GM18867 (cell line): ENCODE results near the gene RFT1.
A peak's percentile ranks its signal among the peaks of the same experiment; 100 is the strongest.
"Not testable (repeated sequence)": the region's sequence is repeated elsewhere in the genome, so short reads cannot be mapped to it uniquely, and the experiment has no call there.

ENCODE experiments used
- ATAC-seq: cut with Tn5 transposase; IDR thresholded peaks from one replicate; pipeline ENCODE4 v1.9.1; 2021; ENCODE audit warnings: mild to moderate bottlenecking, moderate library complexity; ENCODE audit not compliant: unreplicated experiment

RFT1 gene

DNA sequence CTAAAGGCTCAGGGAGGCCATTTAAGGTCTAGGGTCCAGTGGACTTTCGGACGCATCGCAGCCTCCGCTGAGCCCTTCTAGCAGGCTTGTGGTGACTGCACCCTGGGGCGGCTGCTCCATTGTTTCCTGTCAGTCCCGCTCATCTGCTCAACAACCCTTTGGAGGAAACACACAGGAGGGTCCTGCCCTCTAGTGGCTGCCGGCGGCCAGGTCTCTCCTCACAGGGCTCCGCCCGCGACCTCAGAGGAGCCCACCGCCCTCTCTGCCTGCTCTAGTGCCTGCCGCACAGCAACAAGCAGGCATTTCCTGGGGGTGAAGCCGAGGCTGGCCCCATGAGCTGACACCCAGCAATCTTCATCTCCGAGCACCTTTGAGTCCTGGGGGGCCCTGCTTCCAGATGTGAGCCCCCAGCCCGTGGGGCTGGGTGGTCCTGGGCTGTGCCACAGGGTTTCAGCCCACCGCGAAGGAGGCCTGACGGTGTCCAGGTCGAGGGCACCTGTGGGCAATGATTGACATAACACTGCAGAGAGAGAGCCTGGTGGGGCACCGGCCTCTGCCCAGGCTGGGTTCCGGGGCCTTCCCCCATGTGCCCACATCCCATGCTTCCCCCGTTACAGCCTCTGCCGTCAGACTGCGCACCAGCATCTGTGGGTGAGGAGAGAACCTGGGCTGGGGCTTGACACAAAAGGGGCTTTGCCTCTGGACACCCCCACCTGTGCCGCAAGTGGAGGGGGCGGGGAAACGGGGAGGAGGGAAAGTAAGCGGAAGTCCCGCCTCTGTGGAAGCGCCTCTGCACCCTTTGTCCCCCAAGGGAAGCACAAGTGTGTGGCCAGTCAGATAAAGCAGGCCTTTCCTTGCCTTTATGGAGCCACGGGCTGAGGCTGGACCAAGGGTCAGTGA lies 57.3 kb downstream of the RFT1 start:
- peak; percentile 86 for ATAC-seq

DNA sequence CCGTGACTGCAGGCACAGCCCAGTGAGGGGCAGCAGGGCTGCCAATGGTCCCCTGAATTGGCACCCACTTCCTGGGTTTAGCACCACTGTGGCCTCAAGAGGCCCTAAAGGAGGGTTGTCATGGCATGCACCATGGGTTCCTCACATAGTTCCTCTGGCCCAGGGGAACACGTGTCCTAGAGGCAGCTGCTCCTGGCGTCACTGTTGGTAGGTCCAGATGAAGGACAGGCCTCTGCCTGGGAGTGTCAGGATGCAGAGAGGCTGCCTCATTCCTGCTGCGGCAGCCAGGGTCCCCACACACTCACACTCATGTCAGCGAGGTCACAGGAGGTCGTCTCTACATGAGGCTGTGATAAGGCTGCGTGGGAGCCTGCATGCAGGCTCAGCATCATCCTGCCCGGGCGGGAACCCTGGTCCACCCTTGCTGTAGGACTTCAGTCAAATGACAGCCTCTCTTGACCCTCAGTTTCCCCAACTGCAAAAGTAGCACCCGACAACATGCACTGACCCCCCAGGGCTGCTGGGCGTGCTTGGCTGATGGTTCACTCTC lies 58.3 kb downstream of the RFT1 start:
- no peak for ATAC-seq

DNA sequence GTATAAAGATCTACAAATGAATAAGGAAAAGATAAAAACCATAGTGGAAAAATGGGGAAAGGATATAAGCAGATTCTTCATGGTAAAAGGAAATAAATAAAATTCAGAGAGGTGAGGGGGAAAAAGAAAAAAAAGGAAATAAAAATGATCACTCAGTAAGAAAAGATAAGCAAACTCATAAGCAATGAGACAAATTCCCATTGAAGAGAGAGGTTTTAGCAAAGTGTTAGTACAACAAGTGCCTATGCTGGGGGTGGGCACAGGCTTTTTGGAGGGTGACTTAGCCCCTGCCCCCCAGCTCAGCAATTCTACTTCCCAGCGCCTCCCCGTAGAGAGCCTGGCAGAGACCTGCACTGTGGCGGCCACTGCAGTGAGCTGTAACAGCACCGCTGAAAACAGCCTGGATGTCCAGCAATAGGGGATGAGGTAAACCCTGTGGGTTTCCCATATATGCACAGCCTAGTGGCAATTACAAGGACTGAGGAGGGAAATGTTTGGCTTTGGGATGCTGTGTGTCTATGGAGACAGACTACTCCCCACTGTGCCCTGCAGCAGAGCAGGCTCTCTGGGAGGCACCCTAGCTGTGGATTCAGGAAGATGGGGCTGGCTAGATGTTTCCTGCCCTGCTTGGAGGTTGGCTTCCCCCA lies 60.7 kb downstream of the RFT1 start:
- ATAC-seq = no peak

DNA sequence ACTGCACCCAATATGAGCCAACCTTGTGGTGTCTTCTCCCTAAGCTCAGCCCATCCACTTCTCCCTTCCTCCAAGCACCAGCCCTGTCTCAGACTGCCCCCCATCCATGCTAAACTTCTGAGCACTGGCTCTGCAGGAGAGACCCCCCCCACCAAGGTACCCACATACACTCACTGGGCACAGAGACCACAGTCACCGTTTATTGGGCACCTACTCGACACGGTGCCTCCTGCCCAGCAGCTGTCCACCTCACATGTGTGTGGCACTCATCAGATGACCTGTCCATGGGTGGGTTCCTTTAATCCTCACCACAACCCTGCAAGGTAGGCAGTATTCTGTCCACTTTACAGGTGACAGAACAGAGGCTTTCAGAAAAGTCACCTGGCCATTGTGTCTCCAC lies 62.1 kb downstream of the RFT1 start:
- no peak for ATAC-seq

DNA sequence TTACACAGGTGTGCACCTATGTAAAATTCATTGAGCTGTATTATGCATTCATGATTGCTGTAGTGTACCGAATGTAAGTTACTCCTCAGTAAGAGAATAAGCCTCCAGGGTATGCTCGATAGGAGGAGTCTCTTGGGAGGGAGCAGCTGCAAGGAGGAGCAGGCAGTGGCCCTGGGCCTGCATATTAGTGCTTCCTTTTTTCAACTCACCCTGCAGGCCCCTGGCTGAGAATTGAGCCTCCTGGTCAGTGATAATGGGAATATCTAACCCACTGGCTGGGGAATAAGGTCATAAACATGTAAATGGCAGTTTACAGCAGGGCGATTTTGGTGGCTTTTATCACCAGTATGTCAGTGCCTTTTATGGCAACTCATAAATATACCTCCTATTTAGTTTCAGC lies 62.7 kb downstream of the RFT1 start:
- no peak for ATAC-seq

DNA sequence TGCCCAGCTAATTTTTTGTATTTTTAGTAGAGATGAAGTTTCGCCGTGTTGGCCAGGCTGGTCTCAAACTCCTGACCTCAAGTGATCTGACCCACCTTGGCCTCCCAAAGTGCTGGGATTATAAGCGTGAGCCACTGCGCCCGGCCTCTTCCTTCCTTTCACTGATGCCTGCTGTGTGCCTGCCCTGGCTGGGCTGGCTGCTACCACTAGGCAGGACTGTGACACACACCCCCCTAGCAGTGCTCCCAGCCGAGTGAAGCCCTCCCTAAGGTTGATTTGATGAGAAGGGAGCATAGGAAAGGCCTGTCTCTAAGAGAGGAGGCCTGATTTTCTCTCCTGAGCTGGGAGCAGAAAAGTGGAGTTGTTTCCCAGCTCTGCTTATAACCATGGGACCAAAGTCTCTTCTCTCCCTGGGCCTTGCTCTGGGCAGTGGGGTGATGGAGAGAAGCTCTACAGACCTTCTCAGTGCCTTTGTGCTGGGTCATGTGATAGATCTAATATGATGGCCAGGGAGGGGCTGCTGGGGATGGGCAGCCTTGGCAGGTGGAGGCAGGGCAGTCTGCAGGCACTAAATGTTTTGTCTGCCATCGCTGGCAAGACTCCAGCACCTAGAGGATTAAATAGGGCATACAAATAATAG lies 64.3 kb downstream of the RFT1 start:
- ATAC-seq = no peak

DNA sequence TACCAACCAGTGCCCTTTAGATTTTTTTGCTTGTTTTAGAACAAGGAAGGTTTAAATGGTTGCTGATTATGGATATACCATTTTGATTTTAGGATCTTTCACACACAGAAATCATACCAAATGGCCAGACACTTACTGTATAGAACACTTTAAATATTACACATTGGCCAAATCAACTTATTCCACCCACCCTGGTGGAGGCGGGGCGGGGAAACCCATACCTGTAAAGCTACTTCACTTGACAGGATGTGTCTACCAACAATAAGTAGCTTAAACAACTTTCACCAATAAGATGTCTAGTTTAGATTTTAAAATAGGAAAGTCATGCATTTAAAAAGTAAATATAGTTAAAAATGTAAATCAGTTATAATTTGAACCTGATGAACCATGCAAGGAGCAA lies 67.3 kb downstream of the RFT1 start:
- no peak for ATAC-seq

DNA sequence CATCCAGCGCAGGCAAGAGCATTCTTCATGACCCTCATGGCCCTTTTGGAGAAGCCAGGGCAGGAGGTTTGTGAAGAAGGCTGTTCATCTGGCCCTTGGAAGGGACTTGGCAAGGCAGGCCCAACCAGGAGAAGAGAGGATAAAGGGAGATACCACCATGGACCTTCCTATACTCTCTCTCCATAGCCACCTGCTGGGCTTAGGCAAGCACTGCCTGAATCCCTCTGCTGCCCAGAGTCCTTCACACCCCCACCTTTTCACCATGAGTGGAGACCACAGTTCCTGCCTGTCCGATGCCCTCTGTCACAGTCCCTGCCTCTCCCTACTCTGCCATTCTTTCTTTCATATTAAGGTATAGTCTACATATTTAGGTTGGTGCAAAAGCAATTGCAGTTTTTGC lies 73.8 kb downstream of the RFT1 start:
- no peak for ATAC-seq

DNA sequence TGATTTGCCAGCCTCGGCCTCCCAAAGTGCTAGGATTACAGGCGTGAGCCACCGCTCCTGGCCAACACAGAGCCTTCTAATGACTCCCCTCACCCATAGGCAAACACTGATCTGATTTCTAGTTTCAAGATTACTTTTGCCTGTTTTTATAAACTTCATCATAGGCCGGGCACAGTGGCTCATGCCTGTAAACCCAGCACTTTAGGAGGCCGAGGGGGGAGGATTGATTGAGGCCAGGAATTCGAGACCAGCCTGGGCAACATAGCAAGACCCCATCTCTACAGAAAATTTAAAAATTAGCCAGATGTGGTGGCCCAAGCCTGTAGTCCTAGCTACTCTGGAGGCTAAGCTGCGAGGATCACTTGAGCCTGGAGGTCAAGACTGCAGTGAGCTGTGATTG lies 76.0 kb downstream of the RFT1 start:
- not testable (repeated sequence) for ATAC-seq

DNA sequence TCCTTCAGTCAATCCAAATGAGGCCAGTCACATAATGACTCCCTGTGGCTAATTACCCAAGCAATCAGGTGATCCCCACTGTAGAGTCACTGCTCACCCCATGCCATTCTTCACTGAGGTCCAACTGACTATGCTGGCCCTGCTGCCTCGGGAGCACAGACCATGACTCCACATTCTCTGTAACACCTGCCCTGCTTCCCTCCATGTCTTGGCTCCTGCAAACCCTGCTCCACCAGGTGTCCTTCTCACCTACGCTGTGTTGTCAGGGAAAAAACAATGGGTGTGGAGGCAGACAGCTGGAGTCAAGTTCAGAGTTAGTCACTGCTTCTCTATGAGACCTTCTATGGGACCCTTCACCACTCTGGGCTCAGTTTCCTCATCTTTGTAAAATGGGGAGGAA lies 78.3 kb downstream of the RFT1 start:
- no peak for ATAC-seq

DNA sequence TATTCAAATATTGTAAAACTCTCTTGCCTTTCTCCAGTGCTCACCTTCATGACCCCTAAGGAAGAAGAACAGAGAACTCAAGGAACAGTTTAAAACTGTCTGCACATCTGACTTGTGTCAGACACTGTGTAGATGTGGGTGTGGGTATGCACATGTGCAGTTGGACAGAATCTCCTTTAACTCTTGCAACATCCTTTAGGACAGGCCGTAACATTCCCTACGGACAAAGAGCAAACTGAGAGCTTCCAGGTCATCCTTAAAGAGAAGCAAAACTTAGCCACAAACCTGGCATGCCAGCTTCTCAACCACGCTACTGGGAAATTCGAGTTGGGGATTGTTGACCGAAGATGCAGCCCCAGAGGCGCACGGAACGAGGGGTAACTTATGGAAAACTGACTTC lies 80.2 kb downstream of the RFT1 start:
- no peak for ATAC-seq

DNA sequence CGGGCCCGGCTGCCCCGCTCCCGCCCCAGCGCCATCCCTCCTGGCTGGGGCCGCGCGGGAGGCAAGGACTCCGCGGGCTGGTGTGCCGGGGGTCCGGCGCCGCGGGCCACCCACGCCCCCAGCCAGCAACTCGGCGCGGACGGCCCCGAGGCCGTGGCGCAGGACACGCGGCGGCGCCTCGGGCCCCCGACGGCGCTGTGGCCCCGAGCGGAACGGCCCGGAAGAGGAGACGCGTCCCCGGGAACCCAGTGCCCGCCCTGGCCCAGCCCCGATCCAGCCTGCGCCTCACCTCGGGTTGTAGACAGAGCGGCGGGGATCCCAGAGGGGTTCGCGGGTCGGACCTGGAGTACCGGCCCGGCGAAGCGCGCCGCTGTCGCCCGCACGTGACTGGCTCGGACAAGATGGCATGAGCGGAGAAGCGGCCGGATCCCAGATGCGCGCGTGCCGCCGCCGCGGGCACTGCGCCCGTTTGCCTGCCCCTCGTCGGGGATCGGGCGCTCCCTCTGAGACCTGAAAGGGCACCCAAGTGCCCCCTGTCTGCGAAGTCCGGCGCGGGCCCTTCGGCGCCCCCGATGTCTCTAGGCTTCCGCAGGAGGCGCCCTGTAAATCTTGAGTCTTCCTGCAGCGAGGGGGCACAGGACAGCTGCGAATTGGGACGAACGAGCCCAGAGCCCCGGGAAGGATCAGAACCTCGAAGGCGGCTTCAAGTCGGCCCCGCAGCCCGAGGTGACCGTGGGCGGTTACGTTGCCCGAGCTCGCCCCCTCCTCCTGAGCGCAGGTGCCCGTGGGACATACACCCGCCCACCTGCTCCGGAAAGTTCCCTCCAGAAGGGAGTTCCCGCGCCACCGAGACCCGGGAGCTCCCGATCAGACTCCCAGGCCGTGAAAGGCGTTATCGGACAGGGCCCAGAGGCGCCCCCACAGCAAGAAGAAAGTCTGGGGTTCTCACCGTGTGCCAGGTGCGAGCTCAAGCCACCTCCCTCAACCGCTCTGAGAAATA lies 83.8 kb downstream of the RFT1 start:
- peak; percentile 35 for ATAC-seq

DNA sequence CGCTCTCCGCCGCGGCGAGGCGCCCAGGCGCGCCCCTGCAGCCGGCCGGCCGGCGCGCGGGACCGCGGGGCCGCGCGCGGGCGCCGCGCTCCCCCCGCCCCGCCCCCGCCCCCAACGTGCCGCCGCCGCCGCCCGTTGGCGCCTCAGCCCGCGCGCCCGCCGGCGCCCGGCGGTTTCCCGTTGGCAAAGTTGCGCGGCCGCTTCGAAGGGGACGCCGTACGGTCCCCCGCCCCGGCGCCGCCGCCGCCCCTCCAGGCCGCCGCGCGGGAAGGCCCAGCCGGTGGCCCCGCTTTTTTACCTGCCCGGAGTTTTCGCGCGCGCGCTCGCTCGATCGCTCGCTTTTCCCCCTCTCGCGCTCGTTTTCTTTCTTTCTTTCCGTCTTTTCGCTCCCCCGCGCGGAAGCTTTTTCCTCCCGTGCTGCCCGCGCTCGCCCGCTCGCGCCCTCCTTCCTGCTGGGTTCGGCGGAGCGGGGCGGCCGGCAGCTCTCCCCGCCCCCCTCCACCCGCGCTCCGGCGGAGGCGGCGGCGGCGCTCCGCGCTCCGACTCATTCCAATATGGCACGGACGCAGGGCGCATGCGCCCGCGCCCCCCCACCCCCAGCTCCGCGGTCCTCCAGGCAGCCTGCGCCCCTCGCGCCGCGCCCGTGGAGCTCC lies 84.6 kb downstream of the RFT1 start, which contains the start of gene SFMBT1:
Gene SFMBT1 (minus strand): TSS at position 556 of the 653 bp plus-strand sequence. CDS start 76,945 bp downstream, outside the sequence.
- ATAC-seq = peak; percentile 43

DNA sequence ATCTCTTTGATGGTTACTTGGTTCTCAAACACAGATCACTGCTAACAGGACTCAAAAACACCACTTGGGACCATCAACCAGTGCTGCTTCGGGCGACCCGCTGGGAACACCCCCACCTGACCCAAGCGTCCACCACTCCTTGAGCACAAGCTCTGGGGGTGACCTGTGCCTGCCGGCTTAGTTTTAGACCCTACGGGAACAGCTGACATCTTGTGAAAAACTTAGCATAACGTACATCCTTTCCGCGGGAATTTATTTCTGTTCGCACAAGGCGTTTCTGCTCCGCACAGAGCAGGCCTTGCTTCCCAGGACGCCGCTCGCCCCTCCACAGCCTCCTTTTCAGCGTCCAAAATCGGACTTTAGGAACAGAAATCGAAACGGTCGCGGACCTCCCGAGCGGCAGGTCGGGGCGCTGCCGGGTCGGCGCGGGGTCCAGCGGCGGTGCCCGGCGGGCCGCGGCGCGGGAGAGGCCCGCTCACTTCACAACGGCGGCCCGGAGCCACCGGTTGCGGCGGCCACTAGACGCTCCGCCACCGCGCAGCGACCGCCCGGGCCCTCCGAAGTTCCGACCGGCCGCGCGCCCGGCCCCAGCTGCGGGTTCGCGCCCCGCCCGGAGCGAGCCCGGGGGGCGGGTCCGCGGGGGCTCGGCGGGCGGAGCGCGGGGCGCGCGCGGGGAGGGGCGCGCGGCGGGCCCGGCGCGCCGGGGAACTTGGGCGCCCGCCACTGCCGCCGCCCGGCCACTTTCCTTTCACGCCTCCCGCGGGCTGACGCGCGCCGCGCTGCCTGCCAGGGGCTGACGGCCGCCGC lies 85.3 kb downstream of the RFT1 start:
- ATAC-seq = peak; percentile 49

DNA sequence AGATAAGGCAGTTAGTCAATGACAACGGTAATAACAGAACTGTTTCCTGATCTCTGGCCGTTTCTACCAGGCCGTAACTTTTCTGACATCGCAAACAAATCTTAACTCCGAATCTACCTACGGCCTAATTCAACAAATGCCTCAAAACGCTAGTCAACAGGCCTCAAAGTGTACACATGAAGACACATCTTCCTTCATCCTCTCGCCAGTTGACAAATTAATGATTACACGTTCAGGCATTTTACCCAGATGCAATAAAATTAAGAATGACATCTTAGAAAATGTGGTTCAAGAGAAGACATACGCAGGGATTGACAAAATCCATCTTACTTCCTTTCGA lies 85.9 kb downstream of the RFT1 start:
- no peak for ATAC-seq

DNA sequence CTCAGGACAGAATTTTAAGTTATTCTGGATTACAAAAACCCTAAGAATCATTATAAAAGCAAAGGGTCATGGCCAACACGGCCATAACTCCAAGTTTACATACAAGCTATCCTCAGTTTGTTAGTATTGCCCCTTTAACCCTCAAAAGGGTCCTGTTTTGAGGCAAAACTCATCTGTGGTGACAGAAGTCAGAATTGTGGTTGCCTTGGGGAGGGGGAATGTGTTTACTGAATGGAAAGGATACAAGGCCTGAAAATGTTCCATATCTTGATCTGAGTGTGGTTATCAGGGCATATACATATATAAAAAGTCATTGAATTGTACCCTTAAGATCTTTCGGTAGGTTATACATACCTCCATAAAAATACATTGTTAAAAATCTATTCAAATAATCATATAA lies 86.5 kb downstream of the RFT1 start:
- no peak for ATAC-seq

DNA sequence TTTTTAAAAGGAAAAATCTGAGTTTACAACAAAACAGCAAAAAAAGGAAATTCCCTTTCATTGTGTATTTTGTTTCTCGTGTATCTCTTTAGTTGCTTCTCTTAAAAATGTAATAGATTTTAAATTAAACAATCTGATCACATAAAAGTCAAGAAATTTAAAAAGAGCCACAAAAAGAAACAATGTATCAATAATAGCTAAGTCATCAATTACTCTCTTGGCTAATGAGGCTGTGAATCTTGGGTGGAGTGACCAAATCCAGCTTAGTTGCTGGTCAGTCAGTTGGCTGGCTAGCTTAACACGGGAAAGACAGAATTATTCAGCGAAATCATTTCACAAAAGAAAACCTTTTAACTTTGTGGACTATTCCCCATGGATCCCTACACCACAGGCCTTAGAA lies 87.6 kb downstream of the RFT1 start:
- no peak for ATAC-seq

DNA sequence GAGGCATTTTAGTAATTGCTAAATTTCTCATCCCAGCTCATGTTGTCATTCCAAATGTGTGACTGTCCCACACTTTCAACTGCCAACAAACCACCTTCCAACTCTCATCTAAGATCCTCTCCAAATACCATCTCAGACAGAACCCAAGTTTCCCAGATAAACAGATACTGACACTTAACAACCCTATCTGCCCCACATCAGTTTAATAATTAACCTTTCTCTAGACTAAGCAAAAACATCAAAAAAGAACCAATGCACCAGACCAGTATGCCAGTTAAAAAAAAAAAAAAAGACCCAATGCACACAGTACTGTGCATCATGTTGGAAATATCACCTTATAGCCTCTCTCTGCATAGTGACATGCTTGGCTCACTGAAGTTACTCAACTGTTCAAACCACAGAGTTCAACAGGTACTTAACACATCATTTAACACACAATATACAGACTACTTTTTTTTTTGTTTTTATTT lies 89.8 kb downstream of the RFT1 start:
- ATAC-seq = no peak

DNA sequence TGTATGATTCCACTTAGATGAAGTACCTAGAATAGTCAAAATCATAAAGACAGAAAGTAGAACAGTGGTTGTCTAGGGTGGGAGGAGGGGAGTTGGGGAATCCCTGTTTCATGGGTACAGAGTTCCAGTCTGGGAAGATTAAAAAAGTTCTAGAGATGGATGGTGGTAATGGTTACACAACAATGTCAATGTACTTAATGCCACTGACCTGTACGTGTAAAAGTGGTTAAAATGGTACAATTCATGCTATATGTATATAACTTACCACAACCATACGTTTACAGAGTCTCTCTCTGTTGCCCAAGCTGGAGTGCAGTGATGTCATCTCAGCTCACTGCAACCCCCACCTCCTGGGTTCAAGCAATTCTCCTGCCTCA lies 90.9 kb downstream of the RFT1 start:
- ATAC-seq = no peak
